HAP-1 (cell line): ENCODE measurements around the gene PDGFRA.

ENCODE experiments used
- DNase-seq, 2 experiments: peaks; one replicate each; pipeline ENCODE4 v3.0.0-alpha.2; 2016 to 2020; ENCODE audit warnings: low spot score in 2 of 2
- H3K27me3 ChIP-seq: fragments of 250-450 bp; sonication (Bioruptor Pico); 2 replicates; pipeline ENCODE4 v1.5.1; 2020; ENCODE audit warnings: low read depth, mild to moderate bottlenecking, moderate library complexity
- H3K36me3 ChIP-seq: fragments of 250-450 bp; sonication (Bioruptor Pico); replicated peaks from 2 replicates; pipeline ENCODE4 v1.5.1; 2020; ENCODE audit warnings: mild to moderate bottlenecking
- H3K4me1 ChIP-seq: fragments of 250-450 bp; sonication (Bioruptor Pico); 2 replicates; pipeline ENCODE4 v1.5.1; 2020; ENCODE audit warnings: mild to moderate bottlenecking
- H3K4me3 ChIP-seq: fragments of 250-450 bp; sonication (Bioruptor Pico); 2 replicates; pipeline ENCODE4 v1.5.1; 2020; ENCODE audit warnings: mild to moderate bottlenecking, moderate library complexity
- H3K9me3 ChIP-seq: fragments of 250-450 bp; sonication (Bioruptor Pico); 2 replicates; pipeline ENCODE4 v1.5.1; 2020; ENCODE audit warnings: mild to moderate bottlenecking, moderate library complexity
- in situ Hi-C: fragments of 300-500 bp; cut with MboI; formaldehyde crosslinking; loops from 3 replicates; pipeline ENCODE4 v1.14.3; 2020; ENCODE audit warnings: low sequenced_read_pairs, inconsistent platforms, mixed read lengths

The PDGFRA gene

GRCh38 chr4:54228961-54229501 lies at the start of gene PDGFRA:
Gene PDGFRA, plus strand, starts transcription at chr4:54229293. Its CDS starts 29,476 bp downstream, at chr4:54258769.
- DNase-seq, result peak; percentile 63 to 75
- in situ Hi-C loops, result loop anchor here (5.0 to 25.0 kb wide), 6 partner anchors 322 to 1992 kb away; partner anchors contain the start of gene SCFD2
- Histone ChIP-seq H3K4me1 (peaks cover 29% of the 10 kb centered on the region), H3K9me3 (peaks cover 5% of the 10 kb centered on the region; the same call in 1 of the 2 replicates), H3K36me3 (no peaks in the 10 kb centered on the region), H3K27me3 (peaks cover 32% of the 10 kb centered on the region), H3K4me3 (peak within 1 kb of the TSS; percentile 55)

GRCh38 chr4:54184581-54184980 lies 44.5 kb upstream of the PDGFRA start:
- H3K4me1 ChIP-seq, result no peaks in the 10 kb centered on the region
- no peaks in the 10 kb centered on the region for H3K27me3 ChIP-seq
- H3K36me3 ChIP-seq, result no peaks in the 10 kb centered on the region
- DNase-seq, result no peak
- in situ Hi-C loops, result no loop called here
- no peaks in the 10 kb centered on the region for H3K9me3 ChIP-seq
- H3K4me3 ChIP-seq, result no peak overlapping the region

DNA sequence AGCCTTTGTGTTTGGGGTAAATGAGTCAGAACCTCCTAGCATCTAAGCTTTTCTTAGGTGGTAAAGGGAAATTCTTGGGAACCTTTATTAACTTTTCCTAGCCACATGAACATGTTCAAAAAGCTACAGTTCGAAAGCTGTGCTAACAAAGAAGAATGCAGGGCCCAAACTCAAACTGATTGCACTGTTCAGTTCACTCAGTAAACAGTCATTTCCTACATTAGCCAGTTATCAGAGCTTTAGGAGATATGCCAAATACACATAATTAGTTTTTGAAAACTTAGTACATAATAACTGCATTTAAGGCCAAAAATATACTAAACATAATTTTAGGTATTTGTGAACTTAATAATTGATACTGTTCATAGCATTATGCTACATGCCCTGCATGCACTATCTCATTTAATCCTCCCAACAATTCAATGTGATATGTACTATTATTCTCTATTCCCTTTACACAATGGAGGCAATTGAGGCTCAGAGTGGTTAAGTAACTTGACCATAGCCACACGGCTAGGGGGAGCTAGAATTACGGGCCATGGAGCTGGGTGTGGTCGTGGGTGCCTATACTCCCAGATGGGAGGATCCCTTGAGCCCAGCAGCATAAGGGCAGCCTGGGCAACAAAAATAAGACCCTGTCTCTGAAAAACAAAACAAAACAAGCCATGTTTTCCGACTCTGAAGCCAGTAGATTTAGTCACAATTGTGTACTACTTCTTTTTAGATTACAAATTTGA lies 43.9 kb upstream of the PDGFRA start:
- DNase-seq, result no peak

GRCh38 chr4:54185866-54186265 lies 43.2 kb upstream of the PDGFRA start:
- no peak for DNase-seq
- no peaks in the 10 kb centered on the region for H3K9me3 ChIP-seq
- H3K27me3 ChIP-seq, result no peaks in the 10 kb centered on the region
- H3K4me1 ChIP-seq, result no peaks in the 10 kb centered on the region
- H3K36me3 ChIP-seq, result no peaks in the 10 kb centered on the region
- H3K4me3 ChIP-seq, result no peak overlapping the region
- in situ Hi-C loops, result no loop called here

More for the DNA sequence above, 43.9 kb upstream of the PDGFRA start:
- H3K4me1 ChIP-seq, result no peaks in the 10 kb centered on the region
- H3K27me3 ChIP-seq, result no peaks in the 10 kb centered on the region
- no peaks in the 10 kb centered on the region for H3K9me3 ChIP-seq
- no peaks in the 10 kb centered on the region for H3K36me3 ChIP-seq
- in situ Hi-C loops, result no loop called here
- no peak overlapping the region for H3K4me3 ChIP-seq

- Histone ChIP-seq H3K27me3 (no peaks in the 10 kb centered on the region), H3K4me3 (no peak overlapping the region), H3K4me1 (no peaks in the 10 kb centered on the region), H3K9me3 (no peaks in the 10 kb centered on the region), H3K36me3 (no peaks in the 10 kb centered on the region)
- in situ Hi-C loops, result no loop called here
- DNase-seq, result no peak
Observed at GRCh38 chr4:54186371-54186770, 42.7 kb upstream of the PDGFRA start.

- H3K4me3 ChIP-seq, result no peak overlapping the region
- H3K4me1 ChIP-seq, result no peaks in the 10 kb centered on the region
- H3K27me3 ChIP-seq, result no peaks in the 10 kb centered on the region
- no peaks in the 10 kb centered on the region for H3K9me3 ChIP-seq
- DNase-seq, result no peak
- no peaks in the 10 kb centered on the region for H3K36me3 ChIP-seq
- in situ Hi-C loops, result no loop called here
Observed at GRCh38 chr4:54187148-54187547, 41.9 kb upstream of the PDGFRA start.

- Histone ChIP-seq H3K36me3 (no peaks in the 10 kb centered on the region), H3K4me1 (no peaks in the 10 kb centered on the region), H3K27me3 (no peaks in the 10 kb centered on the region), H3K4me3 (no peak overlapping the region), H3K9me3 (0 out of 2 replicates have a peak, but pooled peaks cover 2% of the 10 kb centered on the region)
- no peak for DNase-seq
- in situ Hi-C loops, result no loop called here
Observed at GRCh38 chr4:54189140-54189539, 40.0 kb upstream of the PDGFRA start.

- no peak for DNase-seq
- H3K27me3 ChIP-seq, result no peaks in the 10 kb centered on the region
- H3K4me3 ChIP-seq, result no peak overlapping the region
- H3K36me3 ChIP-seq, result no peaks in the 10 kb centered on the region
- peaks cover 8% of the 10 kb centered on the region for H3K4me1 ChIP-seq
- in situ Hi-C loops, result no loop called here
- 0 out of 2 replicates have a peak, but pooled peaks cover 2% of the 10 kb centered on the region for H3K9me3 ChIP-seq
Observed at GRCh38 chr4:54192811-54193210, 36.3 kb upstream of the PDGFRA start.

DNA sequence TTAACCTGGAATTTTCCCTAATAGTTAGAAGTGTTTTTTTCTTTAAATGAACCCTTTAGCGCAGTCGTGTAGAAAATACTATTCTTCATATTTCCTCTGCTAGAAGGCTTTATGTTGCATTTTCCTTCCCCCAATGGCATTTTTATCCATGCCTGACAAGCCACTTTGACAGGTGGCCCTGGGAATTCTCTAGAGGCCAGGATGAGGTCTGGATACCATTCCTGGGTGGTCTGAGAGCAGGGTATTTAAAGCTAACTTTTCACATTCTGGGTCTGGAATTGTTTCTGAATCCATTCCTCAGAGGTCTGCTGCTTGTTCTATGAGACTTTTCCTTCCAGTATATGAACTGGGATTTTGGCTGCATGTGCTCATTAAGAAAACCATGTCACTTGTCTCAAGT lies 31.2 kb upstream of the PDGFRA start:
- no peak for DNase-seq
- in situ Hi-C loops, result no loop called here
- no peaks in the 10 kb centered on the region for H3K27me3 ChIP-seq
- no peak overlapping the region for H3K4me3 ChIP-seq
- no peaks in the 10 kb centered on the region for H3K36me3 ChIP-seq
- peaks cover 11% of the 10 kb centered on the region for H3K4me1 ChIP-seq
- 0 out of 2 replicates have a peak, but pooled peaks cover under 1% of the 10 kb centered on the region for H3K9me3 ChIP-seq

DNA sequence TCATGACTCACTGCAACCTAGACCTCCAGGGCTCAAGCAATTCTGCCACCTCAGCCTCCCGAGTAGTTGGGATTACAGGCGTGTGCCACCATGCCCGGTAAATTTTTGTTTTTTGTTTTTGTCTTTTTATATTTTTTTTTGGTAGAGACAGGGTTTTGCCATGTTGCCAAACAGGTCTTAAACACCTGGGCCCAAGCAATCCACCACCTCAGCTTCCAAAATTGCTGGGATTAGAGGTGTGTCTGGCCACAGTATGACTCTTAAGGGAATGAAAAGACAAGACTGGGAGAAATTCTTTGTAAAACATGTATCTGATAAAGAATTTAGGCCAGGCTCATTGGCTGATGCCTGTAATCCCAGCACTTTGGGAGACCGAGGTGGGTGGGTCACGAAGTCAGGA lies 29.2 kb upstream of the PDGFRA start:
- in situ Hi-C loops, result loop anchor here (25.0 kb wide), 1 partner anchor 163 kb away; no protein-coding TSS in a partner anchor
- Histone ChIP-seq H3K36me3 (no peaks in the 10 kb centered on the region), H3K9me3 (peaks cover 3% of the 10 kb centered on the region; the same call in 1 of the 2 replicates), H3K4me1 (peaks cover 11% of the 10 kb centered on the region), H3K27me3 (no peaks in the 10 kb centered on the region), H3K4me3 (no peak overlapping the region)
- DNase-seq, result no peak

DNA sequence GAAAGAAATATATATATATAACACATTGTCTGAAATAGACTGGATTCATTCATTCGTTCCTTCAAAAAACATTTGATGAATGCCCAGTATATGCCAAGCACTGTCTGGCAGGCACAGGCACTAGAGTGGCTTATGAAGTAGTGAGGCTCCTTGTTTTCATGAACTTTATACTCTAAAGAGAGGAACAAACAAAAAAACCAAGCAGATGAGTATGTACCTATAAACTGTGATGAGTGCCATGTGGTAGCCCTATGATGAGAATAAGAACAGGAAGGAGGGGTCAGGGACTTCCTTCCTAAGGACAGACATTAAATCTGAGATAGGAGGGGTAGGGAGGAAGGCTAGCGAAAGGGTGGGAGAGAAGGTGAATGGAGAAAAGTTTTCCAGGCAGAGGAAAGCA lies 19.5 kb upstream of the PDGFRA start:
- no peaks in the 10 kb centered on the region for H3K27me3 ChIP-seq
- no peaks in the 10 kb centered on the region for H3K36me3 ChIP-seq
- in situ Hi-C loops, result loop anchor here (25.0 kb wide), 1 partner anchor 172 kb away; no protein-coding TSS in a partner anchor
- DNase-seq, result no peak
- peaks cover 36% of the 10 kb centered on the region for H3K4me1 ChIP-seq
- H3K4me3 ChIP-seq, result no peak overlapping the region
- peaks cover 1% of the 10 kb centered on the region; the same call in 1 of the 2 replicates for H3K9me3 ChIP-seq

GRCh38 chr4:54213001-54213400 lies 16.1 kb upstream of the PDGFRA start:
- in situ Hi-C loops, result loop anchor here (25.0 kb wide), 1 partner anchor 176 kb away; no protein-coding TSS in a partner anchor
- H3K27me3 ChIP-seq, result no peaks in the 10 kb centered on the region
- no peaks in the 10 kb centered on the region for H3K9me3 ChIP-seq

GRCh38 chr4:54213761-54214160 lies 15.3 kb upstream of the PDGFRA start:
- no peaks in the 10 kb centered on the region for H3K27me3 ChIP-seq
- DNase-seq, result peak; percentile 71 to 86
- H3K4me3 ChIP-seq, result no peak overlapping the region

More at GRCh38 chr4:54213001-54213400, 16.1 kb upstream of the PDGFRA start:
- Histone ChIP-seq H3K4me1 (peaks cover 21% of the 10 kb centered on the region), H3K4me3 (no peak overlapping the region), H3K36me3 (no peaks in the 10 kb centered on the region)
- DNase-seq, result no peak

More at GRCh38 chr4:54213761-54214160, 15.3 kb upstream of the PDGFRA start:
- H3K9me3 ChIP-seq, result no peaks in the 10 kb centered on the region
- no peaks in the 10 kb centered on the region for H3K36me3 ChIP-seq
- H3K4me1 ChIP-seq, result peaks cover 21% of the 10 kb centered on the region
- in situ Hi-C loops, result loop anchor here (25.0 kb wide), 1 partner anchor 176 kb away; no protein-coding TSS in a partner anchor
